HepG2 (cell line): Measurements from ENCODE around the gene ASIC3. TPM values are rescaled to one million over a fixed set of nuclear protein-coding genes. Genes with fewer than 3 reads are reported as not detected.

Experiments used
- ATF1 ChIP-seq: IDR thresholded peaks from 2 replicates; pipeline ENCODE4 v1.6.1; 2016; ENCODE audit warnings: mild to moderate bottlenecking, control low read depth
- CREB1 ChIP-seq, 2 experiments: fragments of 450-650 bp in 1 of 2; IDR thresholded peaks; 2 replicates each; pipeline ENCODE4 v1.6.1; 2016 to 2017; ENCODE audit warnings: control low read depth in 1 of 2, mild to moderate bottlenecking in 1 of 2, missing compliant biosample characterization in 1 of 2, missing genetic modification characterization in 1 of 2
- DNMT1 ChIP-seq: sonication (generic); formaldehyde crosslinking; IDR thresholded peaks from 2 replicates; pipeline ENCODE4 v1.5.1; 2020; ENCODE audit warnings: mild to moderate bottlenecking, missing genetic modification reagents
- DR1 ChIP-seq: sonication (generic); formaldehyde crosslinking; IDR thresholded peaks from 2 replicates; pipeline ENCODE4 v1.8.0; 2021; ENCODE audit warnings: mild to moderate bottlenecking, missing genetic modification reagents, inconsistent platforms
- EEA1 ChIP-seq: sonication (generic); formaldehyde crosslinking; IDR thresholded peaks from 2 replicates; pipeline ENCODE4 v1.5.1; 2020; ENCODE audit warnings: mild to moderate bottlenecking, missing genetic modification reagents, borderline replicate concordance
- FOXK1 ChIP-seq: sonication (generic); formaldehyde crosslinking; IDR thresholded peaks from 2 replicates; pipeline ENCODE4 v1.4.0; 2020; ENCODE audit warnings: low read depth, missing genetic modification reagents, borderline replicate concordance
- GATAD2A ChIP-seq: IDR thresholded peaks from 2 replicates; pipeline ENCODE4 v1.6.1; 2016
- HOXA5 ChIP-seq: sonication (generic); formaldehyde crosslinking; IDR thresholded peaks from 2 replicates; pipeline ENCODE4 v1.4.0; 2020; ENCODE audit warnings: missing genetic modification reagents
- KAT8 ChIP-seq: IDR thresholded peaks from 2 replicates; pipeline ENCODE4 v1.6.1; 2016; ENCODE audit warnings: missing genetic modification reagents, missing compliant biosample characterization
- MXI1 ChIP-seq: IDR thresholded peaks from 3 replicates; pipeline ENCODE4 v1.6.1; 2012; ENCODE audit warnings: low read depth, low read length, inconsistent platforms, borderline replicate concordance
- POLR2A ChIP-seq, 2 experiments: IDR thresholded peaks; 2 replicates each; pipeline ENCODE4 v1.6.1; 2011; ENCODE audit warnings: low read depth in 2 of 2, low read length in 2 of 2, mild to moderate bottlenecking in 1 of 2, moderate library complexity in 1 of 2; ENCODE audit not compliant: insufficient read depth in 1 of 2
- RARA ChIP-seq: IDR thresholded peaks from 2 replicates; pipeline ENCODE4 v1.6.1; 2016; ENCODE audit warnings: missing genetic modification reagents, missing compliant biosample characterization
- SOX13 ChIP-seq, 3 experiments: fragments of 450-650 bp in 1 of 3; sonication (generic) in 1 of 3; formaldehyde crosslinking in 1 of 3; IDR thresholded peaks in 2 of 3; conservative IDR thresholded peaks in 1 of 3; 2 replicates each; pipeline versions ENCODE4 v1.5.0 to v1.6.1; 2016 to 2020; ENCODE audit warnings: antibody characterized with exemption in 1 of 3, mild to moderate bottlenecking in 1 of 3, missing compliant biosample characterization in 1 of 3, missing genetic modification reagents in 1 of 3, moderate library complexity in 1 of 3
- TBX2 ChIP-seq: sonication (generic); formaldehyde crosslinking; IDR thresholded peaks from 2 replicates; pipeline ENCODE4 v1.5.0; 2020; ENCODE audit warnings: missing genetic modification reagents, mild to moderate bottlenecking, borderline replicate concordance
- TBX3 ChIP-seq: fragments of 450-650 bp; IDR thresholded peaks from 2 replicates; pipeline ENCODE4 v1.6.1; 2017; ENCODE audit warnings: antibody characterized with exemption, mild to moderate bottlenecking, inconsistent platforms, borderline replicate concordance
- TCF7 ChIP-seq: sonication (generic); IDR thresholded peaks from 2 replicates; pipeline ENCODE4 v1.6.1; 2016; ENCODE audit warnings: antibody characterized with exemption, low read depth
- ZNF10 ChIP-seq: sonication (generic); formaldehyde crosslinking; IDR thresholded peaks from 2 replicates; pipeline ENCODE4 v1.4.0; 2020; ENCODE audit warnings: mild to moderate bottlenecking, low read depth, missing genetic modification reagents, borderline replicate concordance
- ZNF235 ChIP-seq: sonication (generic); formaldehyde crosslinking; IDR thresholded peaks from 2 replicates; pipeline ENCODE4 v1.8.1; 2023; ENCODE audit warnings: mild to moderate bottlenecking, missing genetic modification reagents, borderline replicate concordance
- ZNF34 ChIP-seq: sonication (generic); formaldehyde crosslinking; IDR thresholded peaks from 2 replicates; pipeline ENCODE4 v1.4.0; 2020; ENCODE audit warnings: mild to moderate bottlenecking, missing genetic modification reagents, borderline replicate concordance
- ZNF530 ChIP-seq: sonication (generic); formaldehyde crosslinking; IDR thresholded peaks from 2 replicates; pipeline ENCODE4 v1.5.0; 2020; ENCODE audit warnings: low read depth, mild to moderate bottlenecking, missing genetic modification reagents
- ZNF710 ChIP-seq: sonication (generic); formaldehyde crosslinking; IDR thresholded peaks from 2 replicates; pipeline ENCODE4 v1.5.0; 2020; ENCODE audit warnings: mild to moderate bottlenecking, missing genetic modification reagents, borderline replicate concordance
- ZSCAN21 ChIP-seq: sonication (generic); formaldehyde crosslinking; IDR thresholded peaks from 2 replicates; pipeline ENCODE4 v1.8.0; 2022; ENCODE audit warnings: mild to moderate bottlenecking, missing genetic modification reagents, moderate library complexity, borderline replicate concordance
- ZSCAN29 ChIP-seq: sonication (generic); formaldehyde crosslinking; conservative IDR thresholded peaks from 2 replicates; pipeline ENCODE4 v1.4.0; 2020; ENCODE audit warnings: mild to moderate bottlenecking, missing genetic modification reagents
- polyA plus RNA-seq, 8 experiments: library from polyadenylated mRNA; depleted of rRNA in 3 of 8; stranded (reverse) in 7 of 8; unstranded in 1 of 8; fragments of >200 nt; fragmentation: Illumina TruSeq in 4 of 8; extraction: Trizol in 4 of 8; gene quantifications; 2 replicates each; pipeline versions ENCODE4 v1.2.1 to v1.2.3, GENCODE V29; 2011 to 2016; ENCODE audit warnings: low read depth in 4 of 8, missing spikeins in 1 of 8, mixed read lengths in 1 of 8; ENCODE audit not compliant: insufficient read depth in 1 of 8
- total RNA-seq, 5 experiments: library from RNA; depleted of rRNA; stranded (reverse); fragments of >200 nt; fragmentation: Illumina TruSeq; extraction: Trizol; gene quantifications; 2 replicates each; pipeline ENCODE4 v1.2.3, GENCODE V29; 2016; ENCODE audit warnings: low read depth in 1 of 5
- TF ChIP-seq, protein P1 (sequence below): sonication (generic); formaldehyde crosslinking; IDR thresholded peaks from 2 replicates; pipeline ENCODE4 v1.4.0; 2020; ENCODE audit warnings: missing genetic modification reagents
- TF ChIP-seq, protein P2 (sequence below): IDR thresholded peaks from 2 replicates; pipeline ENCODE4 v1.6.1; 2016; ENCODE audit warnings: mild to moderate bottlenecking

The ASIC3 gene
- total and polyA plus RNA-seq, 2 of the 13 experiments (the other 11 are each of a cell fraction or from before 2014, with no cell fraction given): 0.51 TPM; not detected in 1

- TF ChIP-seq ZNF235 (no peak; the same call in 1 of the 2 replicates), EEA1 (no peak), DNMT1 (CRISPR knock-in tag) (no peak), HOXA5 (no peak), POLR2A (IDR thresholded peaks at IDR 0.05; ENCODE audit: insufficient read depth in 1 of 2, low read depth in 2 of 2, low read length in 2 of 2) (peak; percentile 42 to 57; a peak in 2 of 4 replicates), TBX3 (peak; percentile 24; the same call in 1 of the 2 replicates), ZSCAN21 (CRISPR knock-in tag) (0 out of 2 replicates have a peak, but pooled peaks have one; percentile 34), MXI1 (peak; percentile 75; the same call in 1 of the 3 replicates), ZNF530 (CRISPR knock-in tag) (no peak), FOXK1 (CRISPR knock-in tag) (no peak; the same call in 1 of the 2 replicates), CREB1 (IDR thresholded peaks at IDR 0.05) (peak; percentile 79), CREB1 (CRISPR knock-in tag; IDR thresholded peaks at IDR 0.05) (peak; percentile 89), RARA (CRISPR knock-in tag) (no peak; the same call in 1 of the 2 replicates), GATAD2A (CRISPR knock-in tag) (0 out of 2 replicates have a peak, but pooled peaks have one; percentile 11), ZNF710 (CRISPR knock-in tag) (0 out of 2 replicates have a peak, but pooled peaks have one; percentile 34), DR1 (CRISPR knock-in tag) (no peak; the same call in 1 of the 2 replicates), ZSCAN29 (no peak), SOX13 (IDR thresholded peaks at IDR 0.05) (no peak), SOX13 (CRISPR knock-in tag; conservative IDR thresholded peaks at IDR 0.05 in 1 of 2, IDR thresholded peaks at IDR 0.05 in 1 of 2) (no peak; a peak in 1 of 4 replicates), ZNF34 (CRISPR knock-in tag) (no peak), TCF7 (no peak), TBX2 (CRISPR knock-in tag) (peak; percentile 62; the same call in 1 of the 2 replicates), ATF1 (CRISPR knock-in tag) (peak; percentile 72), ZNF10 (CRISPR knock-in tag) (no peak), KAT8 (CRISPR knock-in tag) (peak; percentile 88)
- TF ChIP-seq, protein P1, sequence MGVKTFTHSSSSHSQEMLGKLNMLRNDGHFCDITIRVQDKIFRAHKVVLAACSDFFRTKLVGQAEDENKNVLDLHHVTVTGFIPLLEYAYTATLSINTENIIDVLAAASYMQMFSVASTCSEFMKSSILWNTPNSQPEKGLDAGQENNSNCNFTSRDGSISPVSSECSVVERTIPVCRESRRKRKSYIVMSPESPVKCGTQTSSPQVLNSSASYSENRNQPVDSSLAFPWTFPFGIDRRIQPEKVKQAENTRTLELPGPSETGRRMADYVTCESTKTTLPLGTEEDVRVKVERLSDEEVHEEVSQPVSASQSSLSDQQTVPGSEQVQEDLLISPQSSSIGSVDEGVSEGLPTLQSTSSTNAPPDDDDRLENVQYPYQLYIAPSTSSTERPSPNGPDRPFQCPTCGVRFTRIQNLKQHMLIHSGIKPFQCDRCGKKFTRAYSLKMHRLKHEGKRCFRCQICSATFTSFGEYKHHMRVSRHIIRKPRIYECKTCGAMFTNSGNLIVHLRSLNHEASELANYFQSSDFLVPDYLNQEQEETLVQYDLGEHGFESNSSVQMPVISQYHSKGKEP (CRISPR knock-in tag): no peak
- TF ChIP-seq, protein P2, sequence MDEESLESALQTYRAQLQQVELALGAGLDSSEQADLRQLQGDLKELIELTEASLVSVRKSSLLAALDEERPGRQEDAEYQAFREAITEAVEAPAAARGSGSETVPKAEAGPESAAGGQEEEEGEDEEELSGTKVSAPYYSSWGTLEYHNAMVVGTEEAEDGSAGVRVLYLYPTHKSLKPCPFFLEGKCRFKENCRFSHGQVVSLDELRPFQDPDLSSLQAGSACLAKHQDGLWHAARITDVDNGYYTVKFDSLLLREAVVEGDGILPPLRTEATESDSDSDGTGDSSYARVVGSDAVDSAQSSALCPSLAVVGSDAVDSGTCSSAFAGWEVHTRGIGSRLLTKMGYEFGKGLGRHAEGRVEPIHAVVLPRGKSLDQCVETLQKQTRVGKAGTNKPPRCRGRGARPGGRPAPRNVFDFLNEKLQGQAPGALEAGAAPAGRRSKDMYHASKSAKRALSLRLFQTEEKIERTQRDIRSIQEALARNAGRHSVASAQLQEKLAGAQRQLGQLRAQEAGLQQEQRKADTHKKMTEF (CRISPR knock-in tag): peak; percentile 39
These were observed 20.0 kb upstream of the ASIC3 start, which contains the start of gene ABCB8 (continued) for GRCh38 chr7:151028131-151028947.
